DOHH2 (cell line): Measurements from ENCODE around the gene HOXC6.

Experiments
- EZH2phosphoT487 ChIP-seq: fragments of 200-600 bp; sonication (generic); IDR thresholded peaks from 2 replicates; pipeline ENCODE4 v1.6.1; 2017; ENCODE audit warnings: borderline replicate concordance, mild to moderate bottlenecking, antibody characterized with exemption, low read length, moderate library complexity, mixed read lengths
- TF ChIP-seq, protein P1 (sequence below): fragments of 200-600 bp; sonication (generic); IDR thresholded peaks from one replicate; pipeline ENCODE4 v1.5.1; 2014; ENCODE audit warnings: antibody characterized with exemption, mild to moderate bottlenecking, low read depth, low read length; ENCODE audit not compliant: poor library complexity, severe bottlenecking

DNA sequence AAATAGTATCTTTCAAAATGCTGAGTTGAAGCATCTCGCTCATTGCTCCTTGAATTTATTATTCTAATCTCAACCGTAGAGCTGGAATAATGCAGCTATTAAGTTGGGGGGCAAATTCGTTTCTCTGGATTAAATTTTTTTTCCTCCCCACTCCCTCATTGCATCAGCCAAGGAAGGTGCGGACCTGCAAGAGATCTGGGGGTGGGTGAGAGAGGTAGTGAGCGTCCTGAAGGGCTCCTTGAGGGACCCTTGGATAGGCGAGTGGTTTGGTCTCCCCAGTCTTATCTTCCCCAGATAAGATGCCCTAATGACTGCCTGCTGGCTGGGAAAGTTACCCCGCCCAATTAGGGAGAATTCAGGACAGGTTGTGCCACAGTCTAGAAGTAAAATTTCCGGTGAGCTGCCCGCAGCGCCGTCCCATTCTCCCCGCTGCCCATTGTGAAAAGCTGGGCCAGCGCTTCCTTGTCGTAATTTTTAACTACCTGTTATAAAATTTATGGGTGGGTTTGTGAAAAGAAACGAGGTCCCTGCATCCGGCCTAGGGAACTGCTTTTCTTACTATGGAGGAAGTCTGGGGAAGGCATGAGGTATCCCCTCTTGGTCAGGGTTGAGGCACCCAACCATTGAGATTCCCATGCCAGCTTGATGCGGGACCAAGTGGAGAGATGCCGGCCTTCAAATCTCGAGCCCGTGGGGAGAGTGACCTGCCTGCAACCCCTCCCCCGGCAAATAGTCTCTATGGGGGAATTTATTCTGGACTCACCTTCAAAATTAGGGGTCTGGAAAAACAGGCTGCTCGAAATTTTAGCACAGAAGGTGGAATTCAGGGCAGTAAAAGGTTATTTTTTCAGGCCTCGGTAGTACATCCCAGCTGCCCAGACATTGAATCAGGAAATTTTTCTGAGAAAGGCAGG is 13.0 kb upstream of the HOXC6 start:
- TF ChIP-seq, protein P1, sequence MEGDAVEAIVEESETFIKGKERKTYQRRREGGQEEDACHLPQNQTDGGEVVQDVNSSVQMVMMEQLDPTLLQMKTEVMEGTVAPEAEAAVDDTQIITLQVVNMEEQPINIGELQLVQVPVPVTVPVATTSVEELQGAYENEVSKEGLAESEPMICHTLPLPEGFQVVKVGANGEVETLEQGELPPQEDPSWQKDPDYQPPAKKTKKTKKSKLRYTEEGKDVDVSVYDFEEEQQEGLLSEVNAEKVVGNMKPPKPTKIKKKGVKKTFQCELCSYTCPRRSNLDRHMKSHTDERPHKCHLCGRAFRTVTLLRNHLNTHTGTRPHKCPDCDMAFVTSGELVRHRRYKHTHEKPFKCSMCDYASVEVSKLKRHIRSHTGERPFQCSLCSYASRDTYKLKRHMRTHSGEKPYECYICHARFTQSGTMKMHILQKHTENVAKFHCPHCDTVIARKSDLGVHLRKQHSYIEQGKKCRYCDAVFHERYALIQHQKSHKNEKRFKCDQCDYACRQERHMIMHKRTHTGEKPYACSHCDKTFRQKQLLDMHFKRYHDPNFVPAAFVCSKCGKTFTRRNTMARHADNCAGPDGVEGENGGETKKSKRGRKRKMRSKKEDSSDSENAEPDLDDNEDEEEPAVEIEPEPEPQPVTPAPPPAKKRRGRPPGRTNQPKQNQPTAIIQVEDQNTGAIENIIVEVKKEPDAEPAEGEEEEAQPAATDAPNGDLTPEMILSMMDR: no peak
- TF ChIP-seq EZH2phosphoT487: peak; percentile 41
